SU-DHL-6 (cell line): ENCODE results near the gene HOPX.
"Not testable (repeated sequence)": the region's sequence is repeated elsewhere in the genome, so short reads cannot be mapped to it uniquely, and the experiment has no call there.

Experiments
- H2AFZ ChIP-seq: fragments of 200-600 bp; sonication (generic); 2 replicates; pipeline ENCODE4 v1.6.1; 2014; ENCODE audit warnings: low read depth, mild to moderate bottlenecking, moderate library complexity, mixed read lengths, antibody characterized with exemption, low read length; ENCODE audit not compliant: severe bottlenecking
- H3F3A ChIP-seq: fragments of 200-600 bp; shearing (Covaris generic); 2 replicates; pipeline ENCODE4 v1.6.0; 2016; ENCODE audit warnings: antibody characterized with exemption, mild to moderate bottlenecking; ENCODE audit not compliant: insufficient read depth
- H3K27ac ChIP-seq: fragments of 200-600 bp; sonication (generic); 2 replicates; pipeline ENCODE4 v1.5.1; 2016; ENCODE audit warnings: low read depth, mild to moderate bottlenecking, low read length, moderate library complexity, mixed read lengths
- H3K27me3 ChIP-seq: fragments of 200-600 bp; sonication (generic), shearing (Covaris generic); 2 replicates; pipeline ENCODE4 v1.6.0; 2014; ENCODE audit warnings: mild to moderate bottlenecking, low read length
- H3K36me3 ChIP-seq: fragments of 200-600 bp; sonication (generic); 2 replicates; pipeline ENCODE4 v1.6.1; 2014; ENCODE audit warnings: mild to moderate bottlenecking, low read length, mixed read lengths
- H3K4me2 ChIP-seq: fragments of 300-600, 200-600 bp; shearing (Covaris generic), sonication (generic); 2 replicates; pipeline ENCODE4 v1.6.0; 2014; ENCODE audit warnings: low read length, low read depth, mild to moderate bottlenecking; ENCODE audit not compliant: poor library complexity, severe bottlenecking
- H3K4me3 ChIP-seq: fragments of 200-600 bp; sonication (generic); 2 replicates; pipeline ENCODE4 v1.5.1; 2014; ENCODE audit warnings: antibody characterized with exemption, low read length, mild to moderate bottlenecking, mixed read lengths; ENCODE audit not compliant: insufficient read depth, poor library complexity, severe bottlenecking
- H3K79me2 ChIP-seq: fragments of 200-600 bp; sonication (generic); 2 replicates; pipeline ENCODE4 v1.6.1; 2014; ENCODE audit warnings: mild to moderate bottlenecking, low read length, moderate library complexity; ENCODE audit not compliant: insufficient read depth
- H3K9ac ChIP-seq: fragments of 200-600 bp; sonication (generic); 2 replicates; pipeline ENCODE4 v1.7.0; 2014; ENCODE audit warnings: mild to moderate bottlenecking, low read length
- H3K9me2 ChIP-seq: fragments of 200-600 bp; sonication (generic); replicated peaks from 2 replicates; pipeline ENCODE4 v1.6.1; 2014; ENCODE audit warnings: low read length; ENCODE audit not compliant: insufficient read depth
- H3K9me3 ChIP-seq: fragments of 200-600 bp; sonication (generic); 2 replicates; pipeline ENCODE4 v1.6.1; 2014; ENCODE audit warnings: low read length, mixed read lengths; ENCODE audit not compliant: insufficient read depth
- H4K20me1 ChIP-seq: fragments of 200-600 bp; sonication (generic); 2 replicates; pipeline ENCODE4 v1.6.1; 2014; ENCODE audit warnings: low read depth, mild to moderate bottlenecking, antibody characterized with exemption, low read length, moderate library complexity, mixed read lengths
- CTCF ChIP-seq: fragments of 200-600 bp; sonication (generic); IDR thresholded peaks from one replicate; pipeline ENCODE4 v1.5.1; 2017; ENCODE audit warnings: antibody characterized with exemption, mild to moderate bottlenecking, low read length, moderate library complexity; ENCODE audit not compliant: insufficient read depth, poor library complexity, severe bottlenecking
- EZH2phosphoT487 ChIP-seq: fragments of 200-600 bp; sonication (generic), shearing (Covaris generic); conservative IDR thresholded peaks from 2 replicates; pipeline ENCODE4 v1.6.1; 2018; ENCODE audit warnings: mild to moderate bottlenecking, antibody characterized with exemption, low read length, moderate library complexity, mixed read lengths

HOPX gene

DNA sequence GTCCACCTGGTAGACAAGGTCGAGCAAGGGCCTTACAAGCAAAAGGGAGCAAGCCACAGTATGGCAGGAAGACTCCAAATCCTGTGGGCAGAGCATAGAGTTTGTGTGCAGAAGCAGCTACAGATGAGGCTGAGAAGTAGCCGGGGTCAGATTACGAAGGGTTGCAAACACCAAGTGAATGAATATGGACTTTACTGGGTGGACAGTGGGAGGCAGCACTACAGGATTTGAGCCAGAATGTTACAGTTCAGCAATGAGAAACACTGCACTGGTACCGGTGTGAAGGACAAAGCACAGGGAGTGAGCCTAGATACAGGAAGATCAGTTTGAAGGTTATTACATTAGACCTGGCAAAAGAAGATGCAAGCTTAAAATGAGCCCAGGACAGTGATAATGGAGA, 46.1 kb upstream of the HOPX start:
- Histone ChIP-seq H3K4me2 (no peak overlapping the region), H3F3A (no peaks in the 10 kb centered on the region), H3K4me3 (no peak overlapping the region), H3K9me3 (no peaks in the 10 kb centered on the region), H3K36me3 (no peaks in the 10 kb centered on the region), H4K20me1 (no peaks in the 10 kb centered on the region), H2AFZ (no peak overlapping the region), H3K9me2 (no peaks in the 10 kb centered on the region), H3K79me2 (no peaks in the 10 kb centered on the region), H3K27me3 (no peaks in the 10 kb centered on the region), H3K9ac (no peak overlapping the region), H3K27ac (no peak overlapping the region)
- TF ChIP-seq CTCF, result no peak

DNA sequence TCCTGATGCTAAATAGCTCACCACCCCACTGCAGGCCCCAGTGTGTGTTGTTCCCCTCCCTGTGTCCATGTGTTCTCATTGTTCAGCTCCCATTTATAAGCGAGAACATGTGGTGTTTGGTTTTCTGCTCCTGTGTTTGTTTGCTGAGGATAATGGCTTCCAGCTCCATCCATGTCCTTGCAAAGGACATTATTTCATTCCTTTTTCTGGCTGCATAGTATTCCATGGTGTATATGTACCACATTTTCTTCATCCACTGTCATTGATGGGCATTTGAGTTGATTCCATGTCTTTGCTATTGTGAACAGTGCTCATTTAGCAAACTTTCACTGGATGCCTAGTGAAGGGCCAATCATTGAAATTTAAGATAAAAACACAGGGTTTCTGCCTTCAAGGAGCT, 45.5 kb upstream of the HOPX start:
- not testable (repeated sequence) for H3K9me2 ChIP-seq, H3K27me3 ChIP-seq, H3K36me3 ChIP-seq, H3K79me2 ChIP-seq, H3K27ac ChIP-seq, H3K4me3 ChIP-seq, H3F3A ChIP-seq, H2AFZ ChIP-seq, H3K9me3 ChIP-seq, H4K20me1 ChIP-seq, H3K9ac ChIP-seq, H3K4me2 ChIP-seq

- no peaks in the 10 kb centered on the region for H3K9me2 ChIP-seq
- no peak overlapping the region for H3K9ac ChIP-seq
- H3K4me2 ChIP-seq, result no peak overlapping the region
- no peaks in the 10 kb centered on the region for H4K20me1 ChIP-seq
- H3K4me3 ChIP-seq, result no peak overlapping the region
- H3K79me2 ChIP-seq, result no peaks in the 10 kb centered on the region
- H3K9me3 ChIP-seq, result no peaks in the 10 kb centered on the region
- TF ChIP-seq CTCF (no peak), EZH2phosphoT487 (no peak)
- H3K36me3 ChIP-seq, result no peaks in the 10 kb centered on the region
- no peak overlapping the region for H2AFZ ChIP-seq
- H3F3A ChIP-seq, result no peaks in the 10 kb centered on the region
- H3K27me3 ChIP-seq, result no peaks in the 10 kb centered on the region
- no peak overlapping the region for H3K27ac ChIP-seq
Measured at GRCh38 chr4:56723659-56724230, 42.6 kb upstream of the HOPX start.

DNA sequence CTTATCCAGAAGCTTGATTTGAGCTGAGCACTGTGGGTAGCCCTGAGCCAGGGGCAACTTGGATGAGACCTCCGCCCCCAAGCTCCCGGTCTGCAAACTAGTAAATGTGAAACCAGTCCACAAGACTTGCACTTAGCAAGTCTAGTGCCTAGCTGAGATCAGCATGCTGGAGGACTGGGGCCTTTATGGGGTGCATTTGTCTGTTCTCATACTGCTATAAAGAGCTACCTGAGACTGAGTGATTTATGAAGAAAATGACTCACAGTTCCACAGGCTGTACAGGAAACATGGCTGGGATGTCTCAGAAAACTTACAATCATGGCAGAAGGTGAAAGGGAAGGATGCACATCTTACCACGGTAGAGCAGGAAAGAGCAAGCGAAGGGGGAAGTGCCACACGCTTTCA, 42.1 kb upstream of the HOPX start:
- no peaks in the 10 kb centered on the region for H4K20me1 ChIP-seq
- no peak overlapping the region for H2AFZ ChIP-seq
- H3K4me3 ChIP-seq, result no peak overlapping the region
- TF ChIP-seq CTCF (no peak), EZH2phosphoT487 (no peak)
- no peak overlapping the region for H3K27ac ChIP-seq
- no peaks in the 10 kb centered on the region for H3K79me2 ChIP-seq
- no peaks in the 10 kb centered on the region for H3F3A ChIP-seq
- no peak overlapping the region for H3K4me2 ChIP-seq
- H3K9ac ChIP-seq, result no peak overlapping the region
- no peaks in the 10 kb centered on the region for H3K9me2 ChIP-seq
- no peaks in the 10 kb centered on the region for H3K9me3 ChIP-seq
- H3K36me3 ChIP-seq, result no peaks in the 10 kb centered on the region
- H3K27me3 ChIP-seq, result no peaks in the 10 kb centered on the region
